ENCODE data around the gene TMEM190.

GRCh38 chr19:55336101-55336500 lies 40.5 kb upstream of the TMEM190 start:
- TF ChIP-seq EP300 (IDR thresholded peaks at IDR 0.05) = no peak
- TF ChIP-seq POLR2A (IDR thresholded peaks at IDR 0.05) = no peak
- no peak for TF ChIP-seq CTCF (IDR thresholded peaks at IDR 0.05)
